ENCODE results near the gene MEGF11.

DNA sequence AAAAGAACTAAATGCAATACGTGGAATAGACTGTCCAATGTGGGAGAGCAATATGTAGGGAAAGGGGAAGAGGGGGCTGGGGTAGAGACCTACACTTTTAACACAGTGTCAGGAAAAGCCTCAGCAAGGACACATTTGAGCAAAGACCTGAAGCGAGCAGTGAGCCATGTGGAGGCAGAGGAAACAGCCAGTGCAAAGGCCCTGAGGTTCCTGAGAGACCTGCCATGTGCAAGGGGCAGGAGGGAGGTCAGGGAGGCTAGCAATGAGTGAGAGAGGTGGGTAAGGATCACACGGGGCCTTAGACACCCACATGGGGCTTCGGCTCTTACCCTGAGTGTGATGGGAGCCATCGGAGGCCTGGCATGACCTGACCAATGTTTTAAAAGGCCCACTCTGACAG is 203.3 kb downstream of the MEGF11 start:
- TF ChIP-seq, protein P1, sequence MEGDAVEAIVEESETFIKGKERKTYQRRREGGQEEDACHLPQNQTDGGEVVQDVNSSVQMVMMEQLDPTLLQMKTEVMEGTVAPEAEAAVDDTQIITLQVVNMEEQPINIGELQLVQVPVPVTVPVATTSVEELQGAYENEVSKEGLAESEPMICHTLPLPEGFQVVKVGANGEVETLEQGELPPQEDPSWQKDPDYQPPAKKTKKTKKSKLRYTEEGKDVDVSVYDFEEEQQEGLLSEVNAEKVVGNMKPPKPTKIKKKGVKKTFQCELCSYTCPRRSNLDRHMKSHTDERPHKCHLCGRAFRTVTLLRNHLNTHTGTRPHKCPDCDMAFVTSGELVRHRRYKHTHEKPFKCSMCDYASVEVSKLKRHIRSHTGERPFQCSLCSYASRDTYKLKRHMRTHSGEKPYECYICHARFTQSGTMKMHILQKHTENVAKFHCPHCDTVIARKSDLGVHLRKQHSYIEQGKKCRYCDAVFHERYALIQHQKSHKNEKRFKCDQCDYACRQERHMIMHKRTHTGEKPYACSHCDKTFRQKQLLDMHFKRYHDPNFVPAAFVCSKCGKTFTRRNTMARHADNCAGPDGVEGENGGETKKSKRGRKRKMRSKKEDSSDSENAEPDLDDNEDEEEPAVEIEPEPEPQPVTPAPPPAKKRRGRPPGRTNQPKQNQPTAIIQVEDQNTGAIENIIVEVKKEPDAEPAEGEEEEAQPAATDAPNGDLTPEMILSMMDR (conservative IDR thresholded peaks at IDR 0.05; ENCODE audit: low read length), result no peak
- TF ChIP-seq EZH2phosphoT487 (IDR thresholded peaks at IDR 0.05; ENCODE audit: borderline replicate concordance), result no peak
